Stimulated activated CD4-positive, alpha-beta T cell treated with anti-CD3 and anti-CD28 coated beads, Interleukin-4, amount 100 ng/mL, for 1 hour (primary cell): ENCODE data around the gene SCYL1.
"Not testable (repeated sequence)": the region's sequence is repeated elsewhere in the genome, so short reads cannot be mapped to it uniquely, and the experiment has no call there.

Experiments
- DNase-seq: peaks from one replicate; pipeline ENCODE4 v3.0.0-alpha.2; 2020

The SCYL1 gene

GRCh38 chr11:65506290-65506771, 18.6 kb upstream of the SCYL1 start:
- no peak for DNase-seq

GRCh38 chr11:65506772-65507505, 17.9 kb upstream of the SCYL1 start:
- DNase-seq = no peak

- DNase-seq = not testable (repeated sequence)
Observed at GRCh38 chr11:65512311-65512710, 12.6 kb upstream of the SCYL1 start.

GRCh38 chr11:65516135-65516968, 8.5 kb upstream of the SCYL1 start:
- no peak for DNase-seq

GRCh38 chr11:65518941-65519549, 5.8 kb upstream of the SCYL1 start:
- DNase-seq = not testable (repeated sequence)

- DNase-seq = not testable (repeated sequence)
Observed at GRCh38 chr11:65521777-65522521, 2.9 kb upstream of the SCYL1 start.

GRCh38 chr11:65522718-65523630, 1.9 kb upstream of the SCYL1 start:
- DNase-seq = not testable (repeated sequence)

GRCh38 chr11:65523631-65523968, 1.3 kb upstream of the SCYL1 start:
- not testable (repeated sequence) for DNase-seq

GRCh38 chr11:65524014-65524740, 706 bp upstream of the SCYL1 start:
- no peak for DNase-seq

GRCh38 chr11:65525546-65526480, 930 bp downstream of the SCYL1 start:
- no peak for DNase-seq

GRCh38 chr11:65526744-65527143, 1.9 kb downstream of the SCYL1 start:
- DNase-seq = no peak

GRCh38 chr11:65528819-65529350, 4.0 kb downstream of the SCYL1 start:
- no peak for DNase-seq

GRCh38 chr11:65529475-65530156, 4.7 kb downstream of the SCYL1 start:
- DNase-seq = no peak

GRCh38 chr11:65530157-65530496, 5.2 kb downstream of the SCYL1 start:
- DNase-seq = no peak

GRCh38 chr11:65532388-65533064, 7.6 kb downstream of the SCYL1 start:
- DNase-seq = no peak

GRCh38 chr11:65535102-65535501, 10.2 kb downstream of the SCYL1 start:
- no peak for DNase-seq

GRCh38 chr11:65536412-65537295, 11.8 kb downstream of the SCYL1 start:
- DNase-seq = no peak

GRCh38 chr11:65537296-65537597, 12.4 kb downstream of the SCYL1 start:
- no peak for DNase-seq
